Adrenal gland (tissue), 12 donors: ENCODE measurements around the gene DRAM1. TPM values are rescaled to one million over a fixed set of nuclear protein-coding genes. Genes with fewer than 3 reads are reported as not detected.
A peak's percentile ranks its signal among the peaks of the same experiment; 100 is the strongest.

Experiments
- DNase-seq, 7 donors: peaks; one replicate each; pipeline ENCODE4 v3.0.0-alpha.2; 2019 to 2020
- H3K27ac ChIP-seq, 5 donors: fragments of 200-600 bp; sonication (generic) in 4 of 5; 1 replicate in 3 of 5; 2 replicates in 2 of 5; pipeline versions ENCODE4 v1.5.1 to v1.8.0; 2016 to 2020; ENCODE audit warnings: mild to moderate bottlenecking in 1 of 5
- H3K27me3 ChIP-seq: fragments of 200-600 bp; 2 replicates; pipeline ENCODE4 v1.8.0; 2021
- H3K36me3 ChIP-seq, 2 donors: fragments of 200-600 bp; replicated peaks in 1 of 2; 1 replicate in 1 of 2; 2 replicates in 1 of 2; pipeline versions ENCODE4 v1.5.1 to v1.8.0; 2018 to 2022
- H3K4me1 ChIP-seq, 2 donors: fragments of 200-600 bp; replicated peaks in 1 of 2; 1 replicate in 1 of 2; 2 replicates in 1 of 2; pipeline versions ENCODE4 v1.5.1 to v1.8.0; 2018 to 2021
- H3K4me3 ChIP-seq, 4 donors: fragments of 200-600 bp; sonication (generic) in 3 of 4; one replicate each; pipeline ENCODE4 v1.5.1; 2016 to 2018
- H3K9me3 ChIP-seq, 3 donors: fragments of 200-600 bp; sonication (generic) in 1 of 3; replicated peaks in 1 of 3; 1 replicate in 2 of 3; 2 replicates in 1 of 3; pipeline versions ENCODE4 v1.5.1 to v1.8.0; 2016 to 2021
- CTCF ChIP-seq, 6 experiments: fragments of 450-650 bp in 4 of 6; fragments of 200-600 bp in 2 of 6; sonication (generic) in 1 of 6; IDR thresholded peaks; 1 replicate in 5 of 6; 2 replicates in 1 of 6; pipeline versions ENCODE4 v1.5.1 to v1.8.0; 2016 to 2021; ENCODE audit warnings: antibody characterized with exemption in 6 of 6, mild to moderate bottlenecking in 2 of 6, moderate library complexity in 1 of 6
- POLR2A ChIP-seq, 2 donors: fragments of 450-650 bp; IDR thresholded peaks; one replicate each; pipeline ENCODE4 v1.6.1; 2017; ENCODE audit warnings: antibody characterized with exemption in 2 of 2, mild to moderate bottlenecking in 2 of 2, moderate library complexity in 1 of 2
- WGBS, 4 donors: extraction: QIAGEN DNeasy Blood & Tissue Kit in 2 of 4; methylation state at CpG; one replicate each; pipeline versions ENCODE4 v1.1.5 to v1.1.7; 2013 to 2017; 5-methylcytosine and 5-hydroxymethylcytosine counted together
- intact Hi-C, 2 donors: fragments of 100-400 bp; cut with DNase I; formaldehyde crosslinking; loops; one replicate each; pipeline versions ENCODE4 v1.14.1 to v1.15.0; 2022 to 2023
- polyA plus RNA-seq, 3 donors: library from polyadenylated mRNA; stranded (reverse); fragments of 200-250 nt in 2 of 3; fragments of 350-450 nt in 1 of 3; fragmentation: Illumina TruSeq in 1 of 3; extraction: RNeasy Lipid Tissue Mini Kit (QIAGEN cat#74804) in 1 of 3; gene quantifications; one replicate each; pipeline ENCODE4 v1.2.3, GENCODE V29; 2013 to 2014
- total RNA-seq, 9 donors: library from RNA; depleted of rRNA in 4 of 9; stranded (reverse); fragments of >200 nt in 4 of 9; fragments of 120-200 nt in 1 of 9; fragmentation: NEBNext Ultra II Directional in 1 of 9; extraction: Animal tissue kit (Norgen Biotek cat#: 25700) in 1 of 9; gene quantifications; one replicate each; pipeline versions ENCODE4 v1.1.0 to v1.2.4, GENCODE V29; 2013 to 2023
- donor health status: healthy with polysubstance abuse.
- donor health status: Bipolar disorder and iron deficiency.
- donor health status: DM: yes; HTN: yes; CAD: no.
- donor health status: DM: no; HTN: no; CAD: no.
- donor health status: DM: no; HTN: no; CAD: no.
- donor health status: DM: yes; HTN: yes; CAD: no.

Gene DRAM1
- total and polyA plus RNA-seq, 12 donors = 4.3 to 46.4 (median 29.0) TPM

DNA sequence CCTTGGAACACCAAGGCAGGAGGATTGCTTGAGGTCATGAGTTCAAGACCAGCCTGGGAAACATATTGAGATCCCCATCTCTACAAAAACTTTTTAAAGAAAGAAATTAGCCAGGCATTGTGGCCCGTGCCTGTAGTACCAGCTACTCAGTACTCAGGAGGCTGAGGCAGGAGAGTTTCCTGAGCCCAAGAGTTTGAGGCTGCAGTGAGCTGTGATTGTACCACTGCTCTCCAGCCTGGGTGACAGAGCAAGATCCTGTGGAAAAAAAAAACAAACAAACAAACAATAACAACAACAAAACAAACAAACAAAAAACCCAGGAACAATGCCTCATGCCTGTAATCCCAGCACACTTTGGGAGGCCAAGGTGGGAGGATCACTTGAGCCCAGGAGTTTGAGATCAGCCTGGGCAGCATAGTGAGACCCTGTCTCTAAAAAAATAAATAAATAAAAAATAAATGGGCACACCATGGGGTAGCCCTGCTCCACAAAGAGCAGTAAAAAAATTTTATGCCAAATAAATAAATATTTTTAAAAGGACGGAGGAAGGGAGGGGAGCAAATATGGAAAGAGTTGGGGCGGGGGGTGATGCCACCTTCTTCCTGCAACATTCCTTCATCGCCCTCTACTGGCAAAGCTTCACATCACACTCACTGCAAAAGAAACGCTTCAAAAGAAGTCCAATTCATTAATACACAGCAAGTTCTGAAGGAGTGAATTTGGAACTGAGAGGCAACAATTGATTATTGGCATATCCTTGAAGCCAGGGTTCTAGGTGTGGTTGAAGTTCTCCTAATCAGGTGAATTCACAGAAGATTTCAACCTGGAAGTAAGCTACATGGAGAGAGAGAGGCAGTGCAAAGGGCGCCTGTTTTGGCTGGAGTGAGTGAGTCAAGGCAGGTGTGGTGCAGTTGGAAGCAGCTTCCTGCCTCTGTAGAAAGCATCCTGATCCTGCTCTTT, 37.8 kb upstream of the DRAM1 start:
- WGBS, 4 donors = 28 to 31% (median 31%) methylated on average over 6 of the region's 6 CpGs
- Histone ChIP-seq H3K4me1 (no peaks in the 10 kb centered on the region), H3K27me3 (no peaks in the 10 kb centered on the region), H3K9me3 (no peaks in the 10 kb centered on the region), H3K4me3 (no peak overlapping the region), H3K36me3 (no peaks in the 10 kb centered on the region), H3K27ac (no peak overlapping the region)
- intact Hi-C loops = loop anchor here in 1 of 2 donors (5.0 to 10.0 kb wide), 2 partner anchors 67 to 425 kb away; no protein-coding TSS in a partner anchor
- peak; percentile 59 to 85 (median 72) for DNase-seq
- TF ChIP-seq POLR2A (IDR thresholded peaks at IDR 0.05) (no peak), CTCF (IDR thresholded peaks at IDR 0.05) (peak; percentile 73 to 89 (median 82))

GRCh38 chr12:101841069-101841468, 36.3 kb upstream of the DRAM1 start:
- no peak for TF ChIP-seq CTCF (IDR thresholded peaks at IDR 0.05)
- no peak for TF ChIP-seq POLR2A (IDR thresholded peaks at IDR 0.05)
- H3K27me3 ChIP-seq = no peaks in the 10 kb centered on the region
- no peaks in the 10 kb centered on the region for H3K36me3 ChIP-seq
- no peak overlapping the region for H3K4me3 ChIP-seq
- no peaks in the 10 kb centered on the region for H3K4me1 ChIP-seq
- H3K9me3 ChIP-seq = no peaks in the 10 kb centered on the region
- 74 to 95% (median 83%) methylated on average over 4 of the region's 4 CpGs for WGBS, 4 donors
- no peak overlapping the region for H3K27ac ChIP-seq
- DNase-seq = no peak
- intact Hi-C loops = no loop called here

GRCh38 chr12:101845137-101845711, 32.2 kb upstream of the DRAM1 start:
- WGBS, 4 donors = 75 to 81% (median 76%) methylated on average over 5 of the region's 5 CpGs
- DNase-seq = no peak
- Histone ChIP-seq H3K4me3 (no peak overlapping the region), H3K27ac (no peak overlapping the region), H3K9me3 (no peaks in the 10 kb centered on the region), H3K36me3 (no peaks in the 10 kb centered on the region), H3K27me3 (no peaks in the 10 kb centered on the region), H3K4me1 (no peaks in the 10 kb centered on the region)
- TF ChIP-seq POLR2A (IDR thresholded peaks at IDR 0.05) (no peak), CTCF (IDR thresholded peaks at IDR 0.05) (no peak)
- intact Hi-C loops = no loop called here

DNA sequence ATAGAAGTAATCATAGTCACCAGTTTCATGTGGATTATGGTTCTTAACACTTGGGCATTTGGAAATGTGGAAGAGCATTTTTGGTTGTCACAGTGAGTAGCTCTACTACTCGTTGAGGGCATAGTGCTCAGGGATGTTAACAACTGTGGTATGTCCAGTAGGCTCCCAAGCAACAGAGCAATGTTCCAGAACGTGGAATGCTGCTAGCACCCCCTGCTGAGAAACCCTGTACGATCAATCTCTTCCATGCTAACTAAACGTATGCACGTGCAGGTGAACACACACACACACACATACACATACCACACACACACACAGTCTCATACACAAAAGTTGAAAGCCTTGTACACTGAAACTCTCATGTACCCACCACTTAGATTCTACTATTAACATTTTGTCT, 30.1 kb upstream of the DRAM1 start:
- no peak for DNase-seq
- H3K4me3 ChIP-seq = no peak overlapping the region
- no peaks in the 10 kb centered on the region for H3K4me1 ChIP-seq
- intact Hi-C loops = no loop called here
- TF ChIP-seq CTCF (IDR thresholded peaks at IDR 0.05) (no peak), POLR2A (IDR thresholded peaks at IDR 0.05) (no peak)
- H3K27me3 ChIP-seq = no peaks in the 10 kb centered on the region
- H3K36me3 ChIP-seq = no peaks in the 10 kb centered on the region
- H3K27ac ChIP-seq = no peak overlapping the region
- no peaks in the 10 kb centered on the region for H3K9me3 ChIP-seq
- 74 to 85% (median 78%) methylated on average over 5 of the region's 5 CpGs for WGBS, 4 donors
